Measurements from ENCODE around the gene SUN3.
A peak's percentile ranks its signal among the peaks of the same experiment; 100 is the strongest.

Gene SUN3

DNA sequence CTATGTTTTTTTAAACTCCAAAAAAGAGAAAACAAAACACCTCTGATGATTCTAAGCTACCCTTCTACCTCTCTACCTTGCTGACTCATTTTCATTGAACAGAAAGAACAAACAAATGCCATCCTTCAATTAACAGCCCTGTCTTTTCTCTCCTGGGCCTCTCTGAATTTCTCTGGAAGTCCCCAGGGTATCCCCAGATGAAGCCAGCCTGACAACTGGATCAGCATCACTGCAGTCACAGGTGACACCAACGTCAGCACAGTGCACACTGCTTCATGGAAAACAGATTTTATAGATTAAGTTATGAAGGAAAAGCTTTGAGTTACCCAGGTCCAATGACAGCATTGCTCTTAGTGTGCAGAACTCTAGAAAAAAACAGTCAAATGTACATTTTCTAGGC is 55.2 kb downstream of the SUN3 start:
- peak; percentile 22 for DNase-seq

DNA sequence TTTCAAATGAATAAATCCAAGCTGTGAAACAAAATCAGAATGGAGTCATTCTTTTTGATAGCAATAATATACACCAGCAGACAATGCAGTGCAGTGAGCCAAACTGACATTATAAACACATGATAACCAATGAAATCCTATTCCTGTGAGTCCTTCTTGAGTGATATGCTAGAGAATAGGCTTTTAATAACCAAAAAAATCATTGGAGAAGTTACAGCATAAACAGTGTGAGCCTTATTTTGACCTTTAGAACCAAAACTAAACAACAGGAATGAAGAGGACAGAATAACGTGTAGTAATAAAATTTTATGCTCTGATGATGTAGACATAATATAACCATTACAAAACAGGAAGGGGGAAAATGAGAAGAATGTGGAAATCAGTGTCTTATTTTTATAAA is 58.1 kb downstream of the SUN3 start:
- DNase-seq: no peak

DNA sequence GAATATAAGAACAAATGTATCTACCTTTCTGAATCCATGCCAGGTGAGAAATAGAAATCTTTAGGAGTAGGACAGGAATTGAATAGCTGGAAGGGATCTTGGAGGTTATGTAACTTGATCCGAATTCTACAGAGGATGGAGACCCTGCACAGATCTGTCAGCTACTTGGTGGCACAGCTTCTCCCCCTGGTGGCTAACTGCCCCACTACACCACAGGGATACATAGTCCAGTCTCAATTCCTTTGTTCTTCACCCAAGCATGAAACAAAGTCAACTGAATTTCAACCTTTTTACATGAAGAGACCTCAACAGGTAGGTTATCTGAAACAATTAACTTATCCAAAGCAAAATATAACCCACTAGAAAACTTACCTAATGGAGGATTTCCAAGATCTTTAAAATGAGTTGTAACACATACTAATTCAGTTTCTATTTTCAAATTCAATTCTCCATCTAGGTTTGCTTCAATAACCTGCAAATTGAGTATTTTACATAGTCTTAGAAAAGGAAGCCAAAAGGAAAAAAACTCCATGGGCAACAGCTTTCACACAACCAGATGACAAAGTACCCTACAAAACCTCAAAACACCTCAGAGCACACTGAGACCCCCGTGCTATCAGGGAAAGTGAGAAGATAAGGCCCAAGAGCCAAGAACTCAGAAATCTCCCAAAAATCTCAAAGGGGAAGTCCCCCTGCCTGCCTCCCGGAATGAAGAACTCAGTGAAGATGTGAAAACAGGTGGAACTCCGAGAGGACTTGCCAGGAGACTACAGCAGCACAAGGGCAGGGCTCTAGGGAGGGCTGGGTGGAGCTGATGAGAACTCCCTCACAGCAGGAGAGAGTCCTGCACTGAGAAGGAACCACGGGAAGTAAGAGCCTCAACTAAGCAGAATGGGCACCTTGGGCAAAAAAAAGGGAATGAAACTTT is 59.8 kb downstream of the SUN3 start:
- peak; percentile 74 for DNase-seq

DNA sequence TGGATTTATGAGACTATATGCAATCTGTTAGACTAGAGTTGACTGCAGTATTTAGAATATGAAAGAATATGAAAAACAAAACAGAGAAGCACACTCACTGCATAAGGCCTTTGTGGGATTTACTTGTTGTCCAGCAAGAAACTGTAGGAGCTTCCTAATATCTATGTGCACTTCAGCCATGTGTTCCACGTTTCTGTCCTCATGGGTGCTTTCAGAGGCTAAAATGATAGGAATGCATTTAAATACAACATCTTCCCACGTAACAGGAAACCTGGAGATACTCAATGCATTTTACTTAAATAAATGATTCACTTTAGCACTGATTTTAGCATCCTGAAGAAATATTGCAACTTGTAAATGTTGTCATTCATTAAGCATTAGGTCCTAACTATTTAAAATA is 61.2 kb downstream of the SUN3 start:
- no peak for DNase-seq

DNA sequence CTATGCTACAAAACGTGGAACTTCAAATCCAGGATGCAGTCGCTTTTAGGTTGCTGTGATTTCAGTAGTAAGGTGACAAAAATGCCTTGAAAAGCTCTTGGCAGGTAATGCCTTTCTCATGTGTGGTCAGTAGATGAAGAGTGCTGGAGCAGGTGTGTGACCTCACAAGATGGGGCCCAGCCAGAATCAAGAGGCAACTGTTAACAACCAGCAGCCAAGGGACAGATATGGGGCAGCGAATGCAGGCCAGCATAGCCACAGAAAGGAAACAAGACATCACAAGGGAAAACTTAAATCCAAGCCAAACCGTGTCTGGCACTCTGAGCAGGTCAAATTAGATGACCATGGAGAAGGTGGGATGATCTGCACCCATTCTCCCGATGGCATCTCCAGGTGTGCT is 61.8 kb downstream of the SUN3 start:
- DNase-seq: no peak

DNA sequence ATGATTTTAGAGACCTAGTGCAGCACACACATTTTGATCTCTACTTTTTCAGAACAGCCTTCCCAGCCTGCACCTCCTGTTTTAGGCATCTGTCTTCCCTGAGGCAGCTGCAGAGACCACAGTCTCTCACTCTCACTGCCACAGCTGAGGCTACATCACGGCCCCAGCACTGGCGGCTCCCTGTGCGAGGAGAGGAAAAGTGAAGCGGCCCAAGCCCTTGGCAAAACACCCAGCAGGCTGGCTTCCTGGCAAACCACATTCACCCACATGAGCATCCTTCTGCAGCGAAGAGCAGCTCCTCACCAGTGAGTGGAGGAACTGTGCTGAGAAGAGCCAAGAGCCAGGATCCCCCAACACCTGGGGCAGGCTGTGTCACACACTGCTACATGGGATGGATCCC is 63.5 kb downstream of the SUN3 start:
- no peak for DNase-seq

DNA sequence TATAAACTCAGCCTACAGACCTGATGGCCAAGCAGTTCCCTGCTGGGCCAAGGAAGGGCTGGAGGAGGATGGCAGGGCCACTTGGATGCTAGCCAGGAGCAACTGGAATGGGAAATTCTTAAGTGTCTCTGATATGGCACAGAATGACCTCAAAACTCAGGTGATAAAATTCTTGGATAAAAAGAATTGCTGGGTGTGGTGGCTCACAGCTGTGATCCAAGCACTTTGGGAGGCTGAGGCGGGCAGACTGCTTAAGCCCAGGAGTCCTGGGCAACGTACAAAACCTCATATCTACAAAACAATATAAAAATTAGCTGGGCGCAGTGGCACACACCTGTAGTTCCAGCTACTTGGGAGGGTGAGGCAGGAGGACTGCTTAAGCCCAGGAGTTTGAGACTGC is 66.6 kb downstream of the SUN3 start:
- DNase-seq: no peak

DNA sequence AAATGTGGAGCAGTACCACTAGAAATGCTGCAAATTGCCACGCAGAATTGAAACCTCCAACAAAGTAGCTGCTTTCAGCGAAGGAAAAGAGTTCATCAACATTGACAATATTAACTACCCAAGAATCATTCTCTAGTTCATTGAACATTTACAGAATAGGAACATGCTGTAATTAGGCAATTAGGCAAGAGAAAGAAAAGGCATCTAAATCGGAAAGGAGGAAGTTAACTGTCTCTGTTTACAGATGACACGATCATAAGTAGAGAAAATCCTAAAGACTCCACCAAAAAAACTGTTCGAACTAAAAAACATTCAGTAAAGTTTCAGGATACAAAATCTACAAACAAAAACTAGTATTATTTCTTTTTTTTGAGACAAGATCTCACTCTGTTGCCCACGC is 71.8 kb downstream of the SUN3 start:
- no peak for DNase-seq

DNA sequence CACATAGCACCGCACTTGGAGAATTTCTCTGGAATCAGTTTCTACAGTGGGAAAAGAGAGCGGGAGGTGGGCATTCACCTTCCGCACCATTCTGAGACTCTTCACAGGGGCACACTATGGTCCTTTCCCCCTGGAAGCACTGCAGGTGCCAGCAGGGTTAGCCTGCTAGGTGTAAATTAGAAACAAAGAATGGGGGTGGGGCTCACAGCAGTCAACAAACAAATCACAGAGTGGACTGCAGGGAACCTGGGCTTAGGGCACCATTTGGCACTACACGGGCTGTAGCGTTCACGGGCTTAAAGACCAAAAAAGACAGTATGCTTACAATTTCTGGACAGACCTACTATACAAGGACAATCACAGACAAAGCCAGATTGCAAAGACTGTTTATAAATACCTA is 72.7 kb downstream of the SUN3 start:
- no peak for DNase-seq

DNA sequence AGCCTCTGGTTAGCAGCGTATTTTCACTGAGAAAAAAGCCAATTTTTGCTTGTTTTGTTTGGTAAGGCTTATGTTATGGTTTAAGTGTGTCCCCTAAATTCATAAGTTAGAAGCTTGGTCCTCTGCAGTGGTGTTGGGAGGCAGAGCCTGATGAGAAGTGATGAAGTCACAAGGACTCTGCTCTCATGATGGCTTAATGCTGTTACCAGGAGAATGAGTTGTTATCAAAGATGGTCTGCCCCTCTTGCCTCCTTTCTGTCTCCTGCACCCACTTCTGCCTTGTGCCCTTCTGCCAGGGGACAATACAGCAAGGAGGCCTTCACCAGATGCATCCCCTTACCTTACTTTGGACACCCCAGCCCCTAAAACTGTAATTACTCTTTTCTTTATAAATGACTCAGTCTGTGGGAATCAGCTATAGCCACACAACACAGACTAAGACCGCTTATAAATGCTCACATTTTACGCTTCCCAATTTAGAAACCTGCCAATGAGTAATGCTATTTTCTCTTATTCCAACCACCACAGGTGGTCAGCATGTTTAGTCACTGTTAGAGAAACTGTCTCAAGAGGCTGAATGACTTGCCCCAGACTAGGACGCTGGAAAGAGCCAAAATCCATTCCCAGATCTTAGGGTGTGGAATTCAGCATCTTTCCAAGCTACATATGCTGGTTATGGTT is 74.5 kb downstream of the SUN3 start:
- DNase-seq: no peak

DNA sequence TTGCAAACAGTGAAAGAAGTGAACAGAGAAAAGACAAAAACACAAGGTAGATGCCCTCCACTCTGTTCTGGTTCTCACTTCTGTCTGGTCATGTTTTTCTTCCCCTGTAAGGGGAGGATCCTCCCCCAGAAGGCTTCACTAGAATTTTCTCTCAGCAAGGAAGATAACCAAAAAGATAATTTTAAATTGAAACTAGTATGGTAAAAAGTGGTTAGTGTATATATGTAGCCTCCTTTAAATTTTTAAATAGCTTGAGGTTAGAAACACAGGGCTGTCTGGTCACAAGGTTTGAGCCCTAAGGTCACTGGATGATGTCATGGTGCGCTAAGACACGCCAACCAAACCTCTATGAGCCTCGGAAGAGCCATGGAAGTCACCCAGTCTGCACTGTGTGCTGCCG is 75.1 kb downstream of the SUN3 start:
- no peak for DNase-seq

DNA sequence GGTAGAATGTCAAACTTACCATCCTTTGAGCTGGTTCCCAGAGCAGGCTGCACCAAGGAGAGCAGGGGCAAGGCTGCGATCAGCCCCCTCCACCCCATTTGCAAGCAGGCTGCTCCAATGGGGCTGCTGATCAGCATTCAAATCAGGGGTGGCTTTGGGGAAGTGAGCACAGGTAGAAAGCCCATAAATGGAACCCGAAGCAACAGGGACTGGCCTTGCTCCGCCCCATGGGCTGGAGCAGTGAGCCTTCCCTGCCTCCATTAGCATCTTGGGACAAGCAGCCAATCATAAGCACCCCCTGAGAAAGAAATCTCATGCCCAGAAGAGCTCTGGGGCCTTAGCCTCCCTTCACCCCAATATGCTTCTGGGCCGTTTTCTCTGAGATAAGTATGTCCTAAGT is 76.7 kb downstream of the SUN3 start:
- no peak for DNase-seq

DNA sequence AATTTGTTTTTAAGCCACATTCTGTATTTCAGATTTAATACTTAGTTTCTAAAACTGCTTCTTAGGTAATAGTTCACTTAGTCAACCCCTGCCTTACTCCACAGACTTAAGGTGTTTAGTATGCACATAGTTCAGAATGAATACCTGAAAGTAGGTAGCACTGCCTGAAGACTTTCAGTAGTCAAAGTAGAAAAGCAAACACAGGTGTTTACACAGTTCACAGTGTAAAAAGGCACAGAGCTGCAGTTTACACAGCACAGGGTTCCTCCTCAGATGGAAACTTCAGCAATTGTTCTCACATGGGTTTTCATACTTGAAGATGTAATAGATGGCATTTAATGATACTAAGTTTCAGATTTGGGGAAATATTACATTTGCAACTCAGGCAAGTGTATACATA is 77.5 kb downstream of the SUN3 start:
- no peak for DNase-seq

DNA sequence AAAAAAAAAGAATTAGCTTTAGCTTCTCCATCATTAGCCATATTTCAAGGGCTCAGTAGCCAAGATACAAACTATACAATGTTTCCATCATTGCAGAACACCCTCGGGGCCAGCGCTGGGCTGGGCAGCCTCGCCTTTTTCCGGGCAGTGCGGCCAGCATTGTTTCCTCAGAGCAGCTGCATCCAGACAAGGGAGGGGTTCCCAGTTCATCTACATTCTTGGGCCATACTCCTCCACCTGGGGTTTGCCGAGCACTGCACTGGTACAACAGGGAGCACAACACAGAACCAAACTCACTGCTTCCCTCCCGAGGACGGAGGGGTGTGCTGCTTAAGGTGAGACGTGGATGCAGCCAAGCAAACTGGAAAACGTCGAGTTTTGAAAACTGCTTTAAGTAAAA is 78.2 kb downstream of the SUN3 start:
- DNase-seq: no peak

DNA sequence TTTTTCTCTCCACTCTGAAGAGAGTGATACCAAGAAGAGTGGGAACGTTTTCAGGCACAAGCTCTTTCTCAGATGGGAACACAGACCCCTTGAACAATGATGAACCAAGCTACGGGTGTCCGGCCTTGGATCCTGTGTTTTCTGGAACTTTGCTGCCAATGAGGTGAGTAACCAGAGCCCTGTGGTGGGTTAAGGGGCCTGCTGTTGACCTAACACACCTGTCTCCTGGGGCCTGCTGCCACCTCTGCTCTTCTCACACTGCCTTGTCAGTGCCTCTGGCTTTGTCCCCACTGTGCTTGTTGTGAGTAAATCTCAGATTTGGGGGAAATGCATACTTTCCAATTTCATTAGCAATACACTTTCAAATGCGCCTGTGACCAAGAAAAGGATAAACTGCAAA is 79.2 kb downstream of the SUN3 start:
- DNase-seq: no peak

DNA sequence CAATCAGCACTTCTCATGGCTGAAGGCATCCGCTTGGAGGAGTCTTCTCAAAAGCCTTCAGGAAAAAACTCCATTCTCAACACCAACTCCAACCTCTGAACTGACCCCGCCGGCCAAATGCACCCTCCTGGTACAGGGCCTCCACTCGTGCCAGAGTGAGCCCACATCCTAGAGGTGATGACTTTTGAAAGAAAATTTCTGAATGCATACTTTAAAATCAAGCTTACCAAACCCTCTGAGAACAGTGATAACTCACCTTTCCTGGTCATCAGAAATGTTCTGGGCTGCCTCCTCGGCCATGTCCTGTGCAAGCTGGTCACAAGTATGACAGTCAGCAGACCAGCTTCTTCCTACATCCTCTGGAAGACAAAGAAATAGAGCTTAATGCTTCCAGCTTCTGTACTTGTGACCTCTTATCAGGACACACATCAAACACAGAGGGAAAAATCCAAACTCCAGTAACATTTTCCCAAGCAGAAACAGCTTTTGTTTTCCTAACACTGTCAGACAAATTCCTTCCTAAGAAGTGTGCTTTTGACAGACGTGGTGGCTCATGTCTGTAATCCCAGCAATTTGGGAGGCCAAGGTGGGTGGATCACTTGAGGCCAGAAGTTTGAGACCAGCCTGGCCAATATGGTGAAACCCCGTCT is 80.6 kb downstream of the SUN3 start, which contains the start of gene PKD1L1:
TSS of gene PKD1L1 (minus strand) at position 326 of the 650 bp plus-strand sequence. CDS start at position 300, 26 bp downstream.
- no peak for DNase-seq

DNA sequence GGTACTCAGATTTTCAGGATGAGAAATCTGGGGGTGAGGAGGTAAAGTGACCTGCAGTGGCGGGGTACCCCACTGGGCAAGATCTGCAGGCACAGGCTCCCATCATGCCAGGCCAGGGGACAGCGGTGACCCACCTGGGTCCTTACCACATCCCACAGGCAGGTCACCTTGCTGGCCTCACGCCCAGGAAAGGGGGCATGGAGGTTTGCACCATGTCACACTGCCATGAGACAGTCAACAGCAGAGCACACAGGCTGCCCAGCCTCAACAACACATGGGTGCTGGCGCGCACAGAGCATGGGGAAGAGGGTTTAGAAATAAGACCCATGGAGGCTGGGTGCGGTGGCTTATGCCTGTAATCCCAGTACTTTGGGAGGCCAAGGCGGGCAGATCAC is 81.6 kb downstream of the SUN3 start:
- DNase-seq: no peak

DNA sequence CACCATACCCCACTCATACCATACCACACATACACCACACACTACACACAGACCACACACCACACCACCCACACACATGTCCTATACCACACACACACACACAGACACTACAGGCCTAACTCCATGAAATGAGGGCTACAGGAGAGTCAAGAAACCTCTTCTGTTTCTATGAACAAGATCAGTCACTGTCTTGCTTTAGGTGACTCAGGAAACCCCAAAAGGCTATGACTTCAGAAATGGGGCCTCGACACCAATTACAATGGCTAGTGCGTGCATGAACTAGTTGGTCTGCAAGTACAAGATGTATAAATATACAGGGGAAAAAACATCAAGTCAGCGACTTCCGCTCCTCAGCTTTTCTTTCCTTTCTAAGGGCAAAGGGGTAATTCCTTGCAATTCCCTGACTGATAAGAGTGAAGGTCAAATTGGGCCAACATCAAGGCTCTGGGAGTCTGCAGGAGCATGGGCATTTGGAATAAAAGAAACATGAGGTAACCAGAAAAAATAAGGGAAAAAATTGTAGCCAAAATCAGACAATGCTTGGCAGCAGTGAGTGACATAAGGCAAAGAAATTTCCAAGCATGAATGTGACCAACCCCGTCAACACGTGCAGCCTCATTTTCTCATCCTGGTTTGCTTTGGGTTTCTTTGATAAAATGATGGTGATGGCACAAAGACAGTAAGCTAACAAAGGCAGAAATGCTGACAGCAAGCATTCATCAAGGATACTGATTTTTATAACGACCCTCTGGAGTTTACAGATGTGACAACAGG is 82.1 kb downstream of the SUN3 start:
- DNase-seq: no peak

DNA sequence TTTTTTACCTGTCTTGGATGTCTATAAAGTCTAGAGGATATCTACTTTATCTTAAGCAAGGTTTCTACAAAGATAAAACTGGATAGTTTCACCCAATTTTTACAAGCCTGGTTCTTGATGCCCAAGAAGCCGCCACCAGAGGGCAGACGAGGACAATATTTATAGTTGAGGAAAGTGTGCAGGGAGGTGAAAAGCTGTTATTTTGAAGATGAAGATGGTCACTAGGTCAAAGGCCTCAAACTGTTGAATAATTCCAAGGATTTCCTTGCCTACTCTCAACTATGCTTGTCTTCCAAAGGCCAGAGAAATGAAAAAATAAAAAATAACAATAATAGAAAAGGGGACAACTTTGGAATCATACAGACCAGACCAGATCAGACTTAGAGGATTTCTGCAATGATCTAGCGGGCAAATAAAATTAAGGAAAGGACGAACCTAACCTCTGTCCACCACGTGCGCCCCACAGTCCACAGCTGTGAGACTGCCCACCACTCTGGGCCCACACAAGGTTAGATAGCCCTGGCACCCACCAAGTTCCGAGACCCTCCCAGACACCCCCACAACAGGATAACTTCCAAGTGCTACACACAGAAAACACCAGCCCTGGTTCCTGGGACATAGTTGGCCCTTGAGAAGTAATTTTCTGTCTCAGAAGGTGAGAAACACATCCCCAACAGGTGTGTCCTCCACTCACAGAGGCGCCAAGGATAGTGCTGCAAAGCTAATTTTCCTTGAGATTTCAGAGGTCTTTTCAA is 83.5 kb downstream of the SUN3 start:
- peak; percentile 86 for DNase-seq

DNA sequence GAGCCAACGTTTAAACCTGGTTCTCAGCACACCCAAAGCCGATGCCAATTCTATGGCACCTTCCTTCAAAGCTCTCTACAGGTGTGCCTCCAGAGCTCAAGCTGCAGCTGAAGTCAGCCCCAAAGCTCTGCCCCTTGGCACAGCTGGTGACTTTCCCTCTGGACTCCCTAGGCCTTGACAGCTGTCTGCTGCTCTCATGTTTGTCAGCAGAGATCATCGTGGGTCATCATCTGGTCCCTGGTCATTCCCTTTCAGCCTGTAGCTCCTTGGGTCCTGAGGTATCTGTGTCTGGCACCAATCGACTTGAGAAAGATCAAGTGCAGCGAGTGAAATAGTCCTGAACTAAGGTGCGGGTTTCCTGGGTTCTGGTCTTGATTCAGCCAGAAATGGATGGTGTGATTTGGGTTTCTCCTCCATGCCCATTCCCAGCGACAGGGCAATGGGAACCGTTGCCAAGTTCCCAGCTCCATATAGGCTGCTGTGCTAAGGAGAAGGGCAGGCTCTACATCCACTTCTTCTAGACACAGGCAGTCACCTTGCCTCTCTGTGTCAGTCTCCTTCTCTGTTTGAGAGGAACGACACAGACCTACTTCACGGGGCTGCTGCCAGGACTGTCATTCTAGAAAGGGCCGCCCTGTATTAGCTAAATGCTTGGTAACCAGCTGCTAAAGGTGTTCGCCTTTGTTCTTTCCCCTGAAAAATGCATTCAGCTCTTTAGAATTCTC is 84.2 kb downstream of the SUN3 start:
- no peak for DNase-seq

DNA sequence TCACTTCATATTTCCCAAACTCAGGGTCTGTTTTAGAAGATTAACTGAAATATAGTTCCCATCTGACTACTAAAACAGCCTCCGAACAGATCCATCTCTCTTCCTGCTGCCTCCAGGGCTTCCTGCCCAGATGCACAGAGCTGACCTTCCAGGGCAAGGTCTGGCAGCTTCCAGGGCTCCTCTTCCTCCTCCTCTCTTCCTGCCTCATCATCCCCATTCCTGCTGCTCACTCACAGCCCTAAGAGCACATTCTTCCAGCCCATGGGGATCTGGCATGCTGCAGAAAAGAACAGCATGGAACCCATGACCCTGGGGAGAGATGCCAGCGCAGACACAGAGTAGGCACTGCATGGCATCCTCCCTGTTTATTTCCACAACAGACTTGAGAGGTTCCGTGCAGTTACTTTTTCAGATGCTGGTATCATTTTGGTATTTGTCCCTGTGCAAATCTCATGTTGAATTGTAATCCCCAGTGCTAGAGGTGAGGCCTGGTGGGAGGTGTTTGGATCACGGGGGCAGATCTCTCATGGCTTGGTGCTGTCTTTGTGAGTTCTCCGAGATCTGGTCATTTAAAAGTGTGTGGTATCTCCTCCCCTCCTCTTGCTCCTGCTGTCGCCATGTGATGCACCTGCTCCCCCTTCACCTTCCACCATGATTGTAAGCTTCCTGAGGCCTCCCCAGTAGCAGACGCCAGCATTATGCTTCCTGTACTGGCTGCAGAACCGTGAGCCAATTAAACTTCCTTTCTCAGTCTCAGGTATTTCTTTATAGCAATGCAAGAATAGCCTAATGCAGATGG is 85.0 kb downstream of the SUN3 start:
- no peak for DNase-seq
